Measurements from ENCODE around the gene PODN.

DNA sequence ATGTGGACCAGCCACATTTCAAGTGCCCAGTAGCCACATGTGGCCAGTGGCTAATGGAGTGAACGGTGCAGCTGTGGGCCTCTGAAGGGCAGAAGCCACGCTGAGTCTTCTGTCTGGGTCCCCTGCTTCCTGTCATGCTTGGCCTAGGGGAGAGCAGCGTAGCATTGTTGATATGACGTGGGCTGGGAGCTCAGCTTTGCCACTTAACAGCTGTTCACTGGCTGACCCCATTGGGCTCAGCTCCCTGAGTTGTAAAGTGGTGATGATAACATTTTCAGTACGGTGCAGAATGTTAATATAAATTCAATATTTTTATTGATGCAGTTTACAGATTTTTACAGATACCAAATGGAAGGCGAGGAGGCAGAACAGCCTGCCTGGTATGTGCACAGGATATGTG, 4.5 kb downstream of the PODN start:
- no peak for TF ChIP-seq CTCF (IDR thresholded peaks at IDR 0.05)
- no peak for TF ChIP-seq POLR2A (IDR thresholded peaks at IDR 0.05)
